Stomach (tissue), 4 donors: ENCODE data around the gene ZNF526.

ENCODE experiments used
- CTCF ChIP-seq, 7 experiments: fragments of 450-650 bp in 4 of 7; fragments of 200-600 bp in 3 of 7; sonication (generic) in 3 of 7; IDR thresholded peaks; one replicate each; pipeline ENCODE4 v1.5.1; 2016 to 2019; ENCODE audit warnings: antibody characterized with exemption in 7 of 7, control low read depth in 2 of 7, mild to moderate bottlenecking in 1 of 7
- EP300 ChIP-seq: sonication (generic); formaldehyde crosslinking; IDR thresholded peaks from one replicate; pipeline ENCODE4 v1.6.1; 2017; ENCODE audit warnings: antibody characterized with exemption
- POLR2A ChIP-seq, 4 donors: fragments of 450-650 bp; IDR thresholded peaks; one replicate each; pipeline ENCODE4 v1.6.1; 2016; ENCODE audit warnings: antibody characterized with exemption in 4 of 4, control low read depth in 2 of 4, mild to moderate bottlenecking in 1 of 4, moderate library complexity in 1 of 4
- POLR2AphosphoS5 ChIP-seq, 3 donors: sonication (generic); formaldehyde crosslinking; IDR thresholded peaks; one replicate each; pipeline ENCODE4 v1.6.1; 2016; ENCODE audit warnings: antibody characterized with exemption in 3 of 3

GRCh38 chr19:42275103-42275502, 55.0 kb downstream of the ZNF526 start:
- TF ChIP-seq CTCF (IDR thresholded peaks at IDR 0.05) (no peak), EP300 (no peak), POLR2A (IDR thresholded peaks at IDR 0.05) (no peak), POLR2AphosphoS5 (IDR thresholded peaks at IDR 0.05) (no peak)
